ENCODE data around the gene AK5. TPM values are rescaled to one million over a fixed set of nuclear protein-coding genes. Genes with fewer than 3 reads are reported as not detected.

The AK5 gene
- total RNA-seq, 1 experiment from 2014 or later, result 3.0 TPM

DNA sequence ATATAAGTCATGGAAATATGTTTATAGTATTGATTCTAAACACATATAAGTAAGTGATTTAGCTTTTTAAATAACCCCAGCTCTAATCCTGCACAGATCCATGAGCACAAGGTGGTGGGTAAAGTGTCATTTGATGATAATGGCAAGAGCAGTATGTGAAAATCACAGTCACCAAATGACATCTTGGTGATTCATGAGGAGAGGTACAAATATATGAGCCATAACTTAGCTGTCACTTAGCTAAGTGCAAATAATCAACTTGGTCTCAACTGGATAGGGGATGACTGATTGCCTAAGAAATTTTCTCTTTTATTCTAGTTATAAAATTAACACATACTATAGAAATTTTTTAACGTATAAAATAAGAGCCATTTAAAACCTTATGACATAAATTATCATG, 202.5 kb downstream of the AK5 start:
- BruUV-seq (replicated peaks), result no TSS peak
- H3K27me3 ChIP-seq (ENCODE audit: control insufficient read depth, insufficient read depth, low read length), result no peaks in the 10 kb centered on the region
- H3K27ac ChIP-seq (ENCODE audit: low read length), result no peak overlapping the region
- TF ChIP-seq SIN3A (IDR thresholded peaks at IDR 0.05; ENCODE audit: borderline replicate concordance, insufficient read depth, low read depth, low read length) (no peak), TCF7L2 (IDR thresholded peaks at IDR 0.05; ENCODE audit: low read depth, low read length) (no peak), POLR2AphosphoS5 (IDR thresholded peaks at IDR 0.05; ENCODE audit: low read depth, low read length) (no peak)
- TF ChIP-seq, protein P1, sequence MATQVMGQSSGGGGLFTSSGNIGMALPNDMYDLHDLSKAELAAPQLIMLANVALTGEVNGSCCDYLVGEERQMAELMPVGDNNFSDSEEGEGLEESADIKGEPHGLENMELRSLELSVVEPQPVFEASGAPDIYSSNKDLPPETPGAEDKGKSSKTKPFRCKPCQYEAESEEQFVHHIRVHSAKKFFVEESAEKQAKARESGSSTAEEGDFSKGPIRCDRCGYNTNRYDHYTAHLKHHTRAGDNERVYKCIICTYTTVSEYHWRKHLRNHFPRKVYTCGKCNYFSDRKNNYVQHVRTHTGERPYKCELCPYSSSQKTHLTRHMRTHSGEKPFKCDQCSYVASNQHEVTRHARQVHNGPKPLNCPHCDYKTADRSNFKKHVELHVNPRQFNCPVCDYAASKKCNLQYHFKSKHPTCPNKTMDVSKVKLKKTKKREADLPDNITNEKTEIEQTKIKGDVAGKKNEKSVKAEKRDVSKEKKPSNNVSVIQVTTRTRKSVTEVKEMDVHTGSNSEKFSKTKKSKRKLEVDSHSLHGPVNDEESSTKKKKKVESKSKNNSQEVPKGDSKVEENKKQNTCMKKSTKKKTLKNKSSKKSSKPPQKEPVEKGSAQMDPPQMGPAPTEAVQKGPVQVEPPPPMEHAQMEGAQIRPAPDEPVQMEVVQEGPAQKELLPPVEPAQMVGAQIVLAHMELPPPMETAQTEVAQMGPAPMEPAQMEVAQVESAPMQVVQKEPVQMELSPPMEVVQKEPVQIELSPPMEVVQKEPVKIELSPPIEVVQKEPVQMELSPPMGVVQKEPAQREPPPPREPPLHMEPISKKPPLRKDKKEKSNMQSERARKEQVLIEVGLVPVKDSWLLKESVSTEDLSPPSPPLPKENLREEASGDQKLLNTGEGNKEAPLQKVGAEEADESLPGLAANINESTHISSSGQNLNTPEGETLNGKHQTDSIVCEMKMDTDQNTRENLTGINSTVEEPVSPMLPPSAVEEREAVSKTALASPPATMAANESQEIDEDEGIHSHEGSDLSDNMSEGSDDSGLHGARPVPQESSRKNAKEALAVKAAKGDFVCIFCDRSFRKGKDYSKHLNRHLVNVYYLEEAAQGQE (IDR thresholded peaks at IDR 0.05; ENCODE audit: insufficient read depth in 1 of 2, low read depth in 2 of 2, low read length in 1 of 2), result no peak
- TF ChIP-seq, protein P2, sequence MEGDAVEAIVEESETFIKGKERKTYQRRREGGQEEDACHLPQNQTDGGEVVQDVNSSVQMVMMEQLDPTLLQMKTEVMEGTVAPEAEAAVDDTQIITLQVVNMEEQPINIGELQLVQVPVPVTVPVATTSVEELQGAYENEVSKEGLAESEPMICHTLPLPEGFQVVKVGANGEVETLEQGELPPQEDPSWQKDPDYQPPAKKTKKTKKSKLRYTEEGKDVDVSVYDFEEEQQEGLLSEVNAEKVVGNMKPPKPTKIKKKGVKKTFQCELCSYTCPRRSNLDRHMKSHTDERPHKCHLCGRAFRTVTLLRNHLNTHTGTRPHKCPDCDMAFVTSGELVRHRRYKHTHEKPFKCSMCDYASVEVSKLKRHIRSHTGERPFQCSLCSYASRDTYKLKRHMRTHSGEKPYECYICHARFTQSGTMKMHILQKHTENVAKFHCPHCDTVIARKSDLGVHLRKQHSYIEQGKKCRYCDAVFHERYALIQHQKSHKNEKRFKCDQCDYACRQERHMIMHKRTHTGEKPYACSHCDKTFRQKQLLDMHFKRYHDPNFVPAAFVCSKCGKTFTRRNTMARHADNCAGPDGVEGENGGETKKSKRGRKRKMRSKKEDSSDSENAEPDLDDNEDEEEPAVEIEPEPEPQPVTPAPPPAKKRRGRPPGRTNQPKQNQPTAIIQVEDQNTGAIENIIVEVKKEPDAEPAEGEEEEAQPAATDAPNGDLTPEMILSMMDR (IDR thresholded peaks at IDR 0.05), result no peak
- ChIA-PET POLR2A (no interaction called here), CTCF (no interaction called here)
- H3K4me3 ChIP-seq (ENCODE audit: low read depth in 2 of 2, low read length in 2 of 2), result no peak overlapping the region
- H3K4me1 ChIP-seq (ENCODE audit: control insufficient read depth, insufficient read depth, low read length), result no peaks in the 10 kb centered on the region
- H3K9me3 ChIP-seq (ENCODE audit: control insufficient read depth, insufficient read depth, low read depth, low read length), result no peaks in the 10 kb centered on the region
- DNase-seq (ENCODE audit: low read depth, low spot score) (peak; percentile 12), ATAC-seq (no peak)
- intact Hi-C loops (cut with micrococcal nuclease; ENCODE audit: unreplicated experiment), result no loop called here
- in situ Hi-C loops (cut with HindIII; ENCODE audit: low pct_unique_long_range_greater_than_20kb, low sequenced_read_pairs), result no loop called here
- H3K36me3 ChIP-seq (ENCODE audit: control insufficient read depth, insufficient read depth, low read length), result no peaks in the 10 kb centered on the region

DNA sequence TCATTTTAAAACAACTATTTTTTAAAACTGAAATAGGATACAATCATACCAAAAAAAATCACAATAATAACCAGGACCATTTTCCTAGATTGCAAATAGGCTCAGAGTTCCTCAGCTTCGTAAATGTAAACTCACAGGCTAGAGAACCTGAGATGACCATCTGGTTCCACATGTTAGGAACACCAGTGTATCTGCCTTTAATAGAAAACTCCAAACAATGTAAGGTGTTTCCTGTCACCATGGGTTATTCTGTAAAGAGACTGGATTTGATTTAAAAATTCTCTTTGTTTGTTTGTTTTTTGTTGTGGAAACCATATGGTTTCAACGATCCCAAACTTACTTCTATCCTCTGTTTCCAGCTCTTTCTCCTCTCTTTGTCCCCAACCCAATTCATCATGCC, 203.1 kb downstream of the AK5 start:
- DNase-seq (ENCODE audit: low read depth, low spot score) (no peak), ATAC-seq (no peak)
- Histone ChIP-seq H3K9me3 (ENCODE audit: control insufficient read depth, insufficient read depth, low read depth, low read length) (no peaks in the 10 kb centered on the region), H3K4me1 (ENCODE audit: control insufficient read depth, insufficient read depth, low read length) (no peaks in the 10 kb centered on the region), H3K27me3 (ENCODE audit: control insufficient read depth, insufficient read depth, low read length) (no peaks in the 10 kb centered on the region), H3K27ac (ENCODE audit: low read length) (no peak overlapping the region), H3K36me3 (ENCODE audit: control insufficient read depth, insufficient read depth, low read length) (no peaks in the 10 kb centered on the region), H3K4me3 (ENCODE audit: low read depth in 2 of 2, low read length in 2 of 2) (no peak overlapping the region)
- in situ Hi-C loops (cut with HindIII; ENCODE audit: low pct_unique_long_range_greater_than_20kb, low sequenced_read_pairs) (no loop called here), intact Hi-C loops (cut with micrococcal nuclease; ENCODE audit: unreplicated experiment) (no loop called here)
- ChIA-PET CTCF (no interaction called here), POLR2A (no interaction called here)
- BruUV-seq (replicated peaks), result no TSS peak
- no peak for TF ChIP-seq POLR2AphosphoS5 (IDR thresholded peaks at IDR 0.05; ENCODE audit: low read depth, low read length)
- TF ChIP-seq, protein P2 (IDR thresholded peaks at IDR 0.05), result no peak
- TF ChIP-seq TCF7L2 (IDR thresholded peaks at IDR 0.05; ENCODE audit: low read depth, low read length), result no peak
- TF ChIP-seq, protein P1 (IDR thresholded peaks at IDR 0.05; ENCODE audit: insufficient read depth in 1 of 2, low read depth in 2 of 2, low read length in 1 of 2), result no peak
- TF ChIP-seq SIN3A (IDR thresholded peaks at IDR 0.05; ENCODE audit: borderline replicate concordance, insufficient read depth, low read depth, low read length), result no peak
